GM10266 (cell line): ENCODE data around the gene SH3YL1.
"Not testable (repeated sequence)": the region's sequence is repeated elsewhere in the genome, so short reads cannot be mapped to it uniquely, and the experiment has no call there.

ENCODE experiments used
- DNase-seq: peaks from one replicate; pipeline ENCODE4 v3.0.0; 2012; ENCODE audit errors: extremely low spot score
- CTCF ChIP-seq: IDR thresholded peaks from 2 replicates; pipeline ENCODE4 v1.5.1; 2012; ENCODE audit warnings: mild to moderate bottlenecking, low read depth; ENCODE audit not compliant: control insufficient read depth, insufficient read depth; ENCODE audit errors: missing control alignments

Gene SH3YL1

DNA sequence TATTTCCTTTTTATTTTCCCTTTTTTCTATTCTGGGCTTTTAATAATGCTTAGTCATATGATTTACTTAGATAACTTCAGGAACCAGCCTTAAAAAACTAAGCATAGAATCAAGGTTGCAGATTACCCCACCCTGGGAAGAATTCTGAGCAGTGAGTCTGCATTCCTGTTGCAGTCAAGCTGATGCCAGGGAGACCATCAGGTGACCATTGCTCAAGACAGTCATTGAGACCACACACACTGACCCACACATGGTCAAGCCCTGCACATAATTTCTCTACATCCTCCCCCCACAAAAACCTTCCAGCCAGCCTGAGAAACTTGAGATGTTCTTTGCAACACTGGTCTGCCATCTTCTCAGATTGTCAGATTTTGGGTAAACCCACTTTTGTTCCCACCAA lies 83.9 kb downstream of the SH3YL1 start:
- no peak for DNase-seq
- TF ChIP-seq CTCF, result no peak

GRCh38 chr2:177733-178132 lies 86.1 kb downstream of the SH3YL1 start:
- no peak for TF ChIP-seq CTCF
- no peak for DNase-seq

GRCh38 chr2:176917-177316 lies 86.9 kb downstream of the SH3YL1 start:
- TF ChIP-seq CTCF, result no peak
- DNase-seq, result no peak

GRCh38 chr2:175880-176820 lies 87.7 kb downstream of the SH3YL1 start:
- TF ChIP-seq CTCF, result no peak
- no peak for DNase-seq

- DNase-seq, result no peak
- TF ChIP-seq CTCF, result no peak
Measured at GRCh38 chr2:175161-175786, 88.6 kb downstream of the SH3YL1 start.

- not testable (repeated sequence) for DNase-seq
Measured at GRCh38 chr2:172120-172519, 91.7 kb downstream of the SH3YL1 start.

GRCh38 chr2:169741-170140 lies 94.1 kb downstream of the SH3YL1 start:
- TF ChIP-seq CTCF, result no peak
- DNase-seq, result no peak
